CD4-positive, alpha-beta T cell (primary cell): ENCODE data around the gene TDRD7. TPM values are rescaled to one million over a fixed set of nuclear protein-coding genes. Genes with fewer than 3 reads are reported as not detected.
A peak's percentile ranks its signal among the peaks of the same experiment; 100 is the strongest.

Experiments
- ATAC-seq: fragments of 200-7000 bp; cut with Tn5 transposase; one replicate; pipeline ENCODE4 v1.10.0; 2022; ENCODE audit warnings: mild to moderate bottlenecking; ENCODE audit not compliant: poor library complexity
- CTCF ChIA-PET: fragments of 350-600 bp; sonication (Branson Sonifier 250); formaldehyde crosslinking; loops from one replicate; lab custom pipeline; 2021; ENCODE audit warnings: antibody characterized with exemption, inconsistent platforms; lab: Charles Lee
- POLR2A ChIA-PET: fragments of 350-600 bp; sonication (Branson Sonifier 250); formaldehyde crosslinking; loops from one replicate; lab custom pipeline; 2021; ENCODE audit warnings: antibody characterized with exemption, inconsistent platforms; lab: Charles Lee
- DNase-seq, 14 experiments: peaks; one replicate each; pipeline ENCODE4 v3.0.0-alpha.2; 2013 to 2020; ENCODE audit warnings: mixed read lengths in 2 of 14
- H3K27ac ChIP-seq, 2 donors: one replicate each; pipeline versions ENCODE4 v1.5.1 to v1.7.0; 2013; ENCODE audit warnings: low read length in 2 of 2, low read depth in 1 of 2, mild to moderate bottlenecking in 1 of 2
- H3K27me3 ChIP-seq, 2 experiments: 1 replicate in 1 of 2; 2 replicates in 1 of 2; pipeline versions ENCODE4 v1.6.1 to v1.7.0; 2013; ENCODE audit warnings: low read length in 2 of 2, control low read depth in 1 of 2, mild to moderate bottlenecking in 1 of 2, moderate library complexity in 1 of 2; ENCODE audit not compliant: insufficient read depth in 2 of 2, control insufficient read depth in 1 of 2
- H3K36me3 ChIP-seq: one replicate; pipeline ENCODE4 v1.6.1; 2013; ENCODE audit warnings: low read length, control low read depth; ENCODE audit not compliant: insufficient read depth
- H3K4me1 ChIP-seq: one replicate; pipeline ENCODE4 v1.6.1; 2013; ENCODE audit warnings: low read length, control low read depth; ENCODE audit not compliant: insufficient read depth
- H3K4me3 ChIP-seq: one replicate; pipeline ENCODE4 v1.5.1; 2013; ENCODE audit warnings: mild to moderate bottlenecking, low read length, moderate library complexity
- H3K9me3 ChIP-seq, 2 experiments: 1 replicate in 1 of 2; 2 replicates in 1 of 2; pipeline versions ENCODE4 v1.6.1 to v1.7.0; 2013; ENCODE audit warnings: low read length in 2 of 2, mild to moderate bottlenecking in 2 of 2, control low read depth in 1 of 2, moderate library complexity in 1 of 2; ENCODE audit not compliant: control insufficient read depth in 1 of 2, insufficient read depth in 1 of 2
- H3K27ac Mint-ChIP-seq: one replicate; pipeline ENCODE4 v1.8.0; 2020; ENCODE audit warnings: mixed read lengths
- H3K27me3 Mint-ChIP-seq: one replicate; pipeline ENCODE4 v1.8.0; 2021; ENCODE audit warnings: mixed read lengths
- H3K36me3 Mint-ChIP-seq: one replicate; pipeline ENCODE4 v1.8.0; 2021; ENCODE audit warnings: low read depth, mixed read lengths
- H3K4me1 Mint-ChIP-seq: one replicate; pipeline ENCODE4 v1.8.0; 2021; ENCODE audit warnings: low read depth, mixed read lengths
- H3K4me3 Mint-ChIP-seq: one replicate; pipeline ENCODE4 v1.8.0; 2020; ENCODE audit warnings: mild to moderate bottlenecking, mixed read lengths
- H3K9me3 Mint-ChIP-seq: one replicate; pipeline ENCODE4 v1.8.0; 2020; ENCODE audit warnings: mixed read lengths
- CTCF ChIP-seq: fragments of 200-600 bp; IDR thresholded peaks from one replicate; pipeline ENCODE4 v1.8.0; 2022; ENCODE audit warnings: antibody characterized with exemption, mild to moderate bottlenecking
- intact Hi-C, 2 experiments: fragments of 100-400 bp; cut with DNase I in 1 of 2; cut with micrococcal nuclease in 1 of 2; formaldehyde crosslinking; loops; one replicate each; pipeline versions ENCODE4 v1.15.1 to v1.9.0; 2023 to 2025; cut with DNase I, micrococcal nuclease
- total RNA-seq, 174 experiments: library from RNA in 2 of 174; stranded (reverse) in 2 of 174; gene quantifications; one replicate each; pipeline ENCODE4 v1.2.3 and lab custom pipeline; 2021 to 2026

TDRD7 gene
- total RNA-seq, 2 experiments from 2014 or later: 3.3 to 3.6 TPM

GRCh38 chr9:97504381-97505216 is 92.7 kb downstream of the TDRD7 start:
- Histone ChIP-seq H3K36me3 (no peaks in the 10 kb centered on the region), H3K4me3 (no peak overlapping the region), H3K9me3 (peaks cover 0 to 9% of the 10 kb centered on the region in 2 experiments), H3K27ac (no peak overlapping the region), H3K27me3 (peaks cover 32 to 48% of the 10 kb centered on the region in 2 experiments), H3K4me1 (peaks cover 16% of the 10 kb centered on the region)
- Mint-ChIP-seq H3K9me3 (no peaks in the 10 kb centered on the region), H3K4me3 (peak overlapping the region; percentile 50), H3K27ac (no peak overlapping the region), H3K36me3 (no peaks in the 10 kb centered on the region), H3K4me1 (peaks cover 21% of the 10 kb centered on the region), H3K27me3 (peaks cover 27% of the 10 kb centered on the region)
- ChIA-PET CTCF (no interaction called here), POLR2A (no interaction called here)
- no peak for TF ChIP-seq CTCF
- no peak for ATAC-seq
- intact Hi-C loops: no loop called here
- DNase-seq: no peak

GRCh38 chr9:97505845-97506244 is 93.9 kb downstream of the TDRD7 start:
- H3K4me3 ChIP-seq: no peak overlapping the region
- no peaks in the 10 kb centered on the region for H3K9me3 Mint-ChIP-seq
- no peak overlapping the region for H3K4me3 Mint-ChIP-seq
- H3K27me3 Mint-ChIP-seq: peaks cover 19% of the 10 kb centered on the region
- H3K27me3 ChIP-seq: peaks cover 32 to 38% of the 10 kb centered on the region in 2 experiments
- H3K4me1 ChIP-seq: peaks cover 16% of the 10 kb centered on the region
- H3K36me3 Mint-ChIP-seq: no peaks in the 10 kb centered on the region
- H3K27ac ChIP-seq: no peak overlapping the region
- ATAC-seq: no peak
- H3K36me3 ChIP-seq: no peaks in the 10 kb centered on the region
- no peak overlapping the region for H3K27ac Mint-ChIP-seq
- intact Hi-C loops: no loop called here
- ChIA-PET POLR2A (no interaction called here), CTCF (no interaction called here)
- TF ChIP-seq CTCF: no peak
- DNase-seq: no peak
- peaks cover 0 to 9% of the 10 kb centered on the region in 2 experiments for H3K9me3 ChIP-seq
- H3K4me1 Mint-ChIP-seq: peaks cover 16% of the 10 kb centered on the region

- Histone ChIP-seq H3K4me1 (peaks cover 12% of the 10 kb centered on the region), H3K36me3 (no peaks in the 10 kb centered on the region), H3K27me3 (peaks cover 32 to 38% of the 10 kb centered on the region in 2 experiments), H3K9me3 (peaks cover 0 to 9% of the 10 kb centered on the region in 2 experiments), H3K27ac (no peak overlapping the region), H3K4me3 (no peak overlapping the region)
- intact Hi-C loops: no loop called here
- H3K36me3 Mint-ChIP-seq: no peaks in the 10 kb centered on the region
- no peak for TF ChIP-seq CTCF
- ChIA-PET CTCF (no interaction called here), POLR2A (no interaction called here)
- H3K4me1 Mint-ChIP-seq: peaks cover 12% of the 10 kb centered on the region
- ATAC-seq (no peak), DNase-seq (no peak)
- H3K9me3 Mint-ChIP-seq: no peaks in the 10 kb centered on the region
- no peak overlapping the region for H3K27ac Mint-ChIP-seq
- H3K4me3 Mint-ChIP-seq: no peak overlapping the region
- H3K27me3 Mint-ChIP-seq: peaks cover 15% of the 10 kb centered on the region
Measured at GRCh38 chr9:97506306-97506705, 94.4 kb downstream of the TDRD7 start.
